HCT116 (cell line): ENCODE data around the gene KDM5A. TPM values are rescaled to one million over a fixed set of nuclear protein-coding genes. Genes with fewer than 3 reads are reported as not detected.

Experiments
- ATAC-seq: fragments of 200-7000 bp; cut with Tn5 transposase; 2 replicates; pipeline ENCODE4 v1.9.1; 2020; ENCODE audit warnings: mild to moderate bottlenecking, moderate library complexity
- BruUV-seq: library from RNA; stranded (reverse); fragments of 400-500 nt; replicated peaks from 2 replicates; lab custom pipeline; 2021; lab: Mats Ljungman, UMichigan
- CTCF ChIA-PET: fragments of 300-600 bp; sonication (Branson Sonifier 250); formaldehyde crosslinking; loops from one replicate; lab custom pipeline; 2021; ENCODE audit warnings: antibody characterized with exemption; lab: Charles Lee
- POLR2A ChIA-PET: fragments of 300-600, 350-600 bp; sonication (Branson Sonifier 250); formaldehyde crosslinking; loops from one replicate; lab custom pipeline; 2021; ENCODE audit warnings: antibody characterized with exemption; lab: Charles Lee
- RAD21 ChIA-PET, 2 experiments: fragments of 300-600 bp; sonication (Branson Sonifier 250); formaldehyde crosslinking; loops; one replicate each; lab custom pipeline; 2023; ENCODE audit warnings: low total read pairs in 2 of 2; ENCODE audit not compliant: uncharacterized antibody in 2 of 2, unreplicated experiment in 2 of 2, low non-redundant PET in 1 of 2; lab: Charles Lee
- DNase-seq: peaks from one replicate; pipeline ENCODE4 v3.0.0-alpha.2; 2010; ENCODE audit warnings: low read depth, low spot score
- H2AFZ ChIP-seq: fragments of 200-600 bp; shearing (Covaris generic), sonication (generic); 2 replicates; pipeline ENCODE4 v1.6.1; 2017; ENCODE audit warnings: low read depth, mixed run types, mixed read lengths, antibody characterized with exemption, low read length; ENCODE audit not compliant: poor library complexity, severe bottlenecking
- H3K27ac ChIP-seq: 2 replicates; pipeline ENCODE4 v1.5.1; 2012; ENCODE audit warnings: low read depth, low read length
- H3K27me3 ChIP-seq: fragments of 200-600 bp; sonication (generic); 2 replicates; pipeline ENCODE4 v1.6.1; 2016; ENCODE audit warnings: mixed run types, low read length, mixed read lengths; ENCODE audit not compliant: insufficient read depth
- H3K36me3 ChIP-seq, 2 experiments: fragments of 200-500 bp in 1 of 2; fragments of 200-600 bp in 1 of 2; sonication (Bioruptor generic) in 1 of 2; sonication (generic) in 1 of 2; 2 replicates each; pipeline versions ENCODE4 v1.5.1 to v1.6.1; 2014 to 2016; ENCODE audit warnings: low read length in 2 of 2, inconsistent platforms in 1 of 2, mixed read lengths in 1 of 2, mixed run types in 1 of 2; ENCODE audit not compliant: insufficient read depth in 2 of 2, control insufficient read depth in 1 of 2
- H3K4me1 ChIP-seq, 2 experiments: fragments of 200-600 bp in 1 of 2; sonication (generic) in 1 of 2; 2 replicates each; pipeline versions ENCODE4 v1.5.1 to v1.6.1; 2012 to 2017; ENCODE audit warnings: low read length in 2 of 2, inconsistent platforms in 1 of 2, mild to moderate bottlenecking in 1 of 2, mixed read lengths in 1 of 2, mixed run types in 1 of 2, moderate library complexity in 1 of 2; ENCODE audit not compliant: insufficient read depth in 2 of 2, control insufficient read depth in 1 of 2
- H3K4me2 ChIP-seq: fragments of 200-600 bp; sonication (generic); 2 replicates; pipeline ENCODE4 v1.6.1; 2017; ENCODE audit warnings: mixed run types, low read length, mixed read lengths
- H3K4me3 ChIP-seq, 2 experiments: fragments of 200-600 bp in 1 of 2; sonication (generic) in 1 of 2; replicated peaks in 1 of 2; 2 replicates each; pipeline ENCODE4 v1.5.1; 2011 to 2016; ENCODE audit warnings: low read length in 2 of 2, control low read depth in 1 of 2, low read depth in 1 of 2, mild to moderate bottlenecking in 1 of 2, mixed read lengths in 1 of 2, mixed run types in 1 of 2
- H3K79me2 ChIP-seq: fragments of 200-600 bp; sonication (generic); 2 replicates; pipeline ENCODE4 v1.6.1; 2017; ENCODE audit warnings: mild to moderate bottlenecking, mixed run types, low read length, moderate library complexity, mixed read lengths; ENCODE audit not compliant: insufficient read depth
- H3K9ac ChIP-seq: fragments of 200-600 bp; sonication (generic); 2 replicates; pipeline ENCODE4 v1.6.1; 2016; ENCODE audit warnings: low read length, mixed read lengths
- H3K9me2 ChIP-seq: fragments of 200-600 bp; sonication (generic), shearing (Covaris generic); 2 replicates; pipeline ENCODE4 v1.6.1; 2017; ENCODE audit warnings: mixed run types, mild to moderate bottlenecking, moderate library complexity; ENCODE audit not compliant: insufficient read depth
- H3K9me3 ChIP-seq, 2 experiments: fragments of 200-500 bp in 1 of 2; fragments of 200-600 bp in 1 of 2; sonication (Bioruptor generic) in 1 of 2; sonication (generic) in 1 of 2; 2 replicates each; pipeline ENCODE4 v1.6.1; 2014 to 2017; ENCODE audit warnings: low read length in 2 of 2, mixed read lengths in 2 of 2, inconsistent platforms in 1 of 2, low read depth in 1 of 2, mild to moderate bottlenecking in 1 of 2, mixed run types in 1 of 2, moderate library complexity in 1 of 2; ENCODE audit not compliant: control insufficient read depth in 1 of 2, insufficient read depth in 1 of 2
- H4K20me1 ChIP-seq: fragments of 200-600 bp; sonication (generic), shearing (Covaris generic); 2 replicates; pipeline ENCODE4 v1.6.1; 2017; ENCODE audit warnings: mixed run types, mild to moderate bottlenecking, moderate library complexity; ENCODE audit not compliant: insufficient read depth
- ATF3 ChIP-seq: IDR thresholded peaks from 2 replicates; pipeline ENCODE4 v1.6.1; 2012
- CBX3 ChIP-seq: IDR thresholded peaks from 2 replicates; pipeline ENCODE4 v1.6.1; 2012; ENCODE audit warnings: low read depth
- CEBPB ChIP-seq: IDR thresholded peaks from 2 replicates; pipeline ENCODE4 v1.6.1; 2012; ENCODE audit warnings: low read depth
- CTCF ChIP-seq, 3 experiments: fragments of 200-600 bp in 1 of 3; sonication (generic) in 1 of 3; IDR thresholded peaks in 2 of 3; conservative IDR thresholded peaks in 1 of 3; 2 replicates each; pipeline ENCODE4 v1.5.1; 2012 to 2017; ENCODE audit warnings: low read depth in 2 of 3, low read length in 2 of 3, antibody characterized with exemption in 1 of 3, borderline replicate concordance in 1 of 3, control low read depth in 1 of 3, mild to moderate bottlenecking in 1 of 3, mixed read lengths in 1 of 3, mixed run types in 1 of 3, moderate library complexity in 1 of 3; ENCODE audit not compliant: insufficient read depth in 1 of 3
- EGR1 ChIP-seq: IDR thresholded peaks from 2 replicates; pipeline ENCODE4 v1.6.1; 2012; ENCODE audit warnings: low read depth
- ELF1 ChIP-seq: IDR thresholded peaks from 2 replicates; pipeline ENCODE4 v1.6.1; 2012; ENCODE audit warnings: low read depth, borderline replicate concordance
- EZH2 ChIP-seq: fragments of 200-600 bp; sonication (generic); IDR thresholded peaks from 2 replicates; pipeline ENCODE4 v1.6.1; 2017; ENCODE audit warnings: antibody characterized with exemption, mixed run types
- JUND ChIP-seq: IDR thresholded peaks from 2 replicates; pipeline ENCODE4 v1.6.1; 2012
- MAX ChIP-seq: IDR thresholded peaks from 2 replicates; pipeline ENCODE4 v1.6.1; 2012
- POLR2A ChIP-seq: IDR thresholded peaks from 2 replicates; pipeline ENCODE4 v1.7.0; 2011; ENCODE audit warnings: borderline replicate concordance; ENCODE audit not compliant: insufficient read depth, insufficient read length; ENCODE audit errors: extremely low read depth
- POLR2AphosphoS5 ChIP-seq: IDR thresholded peaks from 2 replicates; pipeline ENCODE4 v1.6.1; 2011; ENCODE audit warnings: mild to moderate bottlenecking, low read depth, low read length, moderate library complexity
- RAD21 ChIP-seq: IDR thresholded peaks from 2 replicates; pipeline ENCODE4 v1.6.1; 2012; ENCODE audit warnings: low read depth, mild to moderate bottlenecking
- ZNF274 ChIP-seq: fragments of 200-500 bp; sonication (Bioruptor generic); IDR thresholded peaks from 2 replicates; pipeline ENCODE4 v1.6.1; 2014; ENCODE audit warnings: mild to moderate bottlenecking, low read depth, low read length, inconsistent platforms
- intact Hi-C: fragments of 100-400 bp; cut with micrococcal nuclease; formaldehyde crosslinking; loops from 2 replicates; pipeline ENCODE4 v1.10.0; 2022
- total RNA-seq: library from RNA; stranded (reverse); gene quantifications from one replicate; pipeline ENCODE4 v1.2.1, GENCODE V29; 2021; ENCODE audit not compliant: unreplicated experiment

The KDM5A gene
- total RNA-seq, 1 experiment from 2014 or later = 49.0 TPM

- no peak for TF ChIP-seq POLR2A
- TF ChIP-seq EGR1 = no peak
- no peak for TF ChIP-seq MAX
- TF ChIP-seq EZH2 = no peak
- TF ChIP-seq ZNF274 = no peak
- TF ChIP-seq JUND = no peak
- TF ChIP-seq ATF3 = no peak
- no peak for TF ChIP-seq RAD21
- no peak for TF ChIP-seq CTCF (IDR thresholded peaks at IDR 0.05 in 2 of 3, conservative IDR thresholded peaks at IDR 0.05 in 1 of 3; ENCODE audit: borderline replicate concordance in 1 of 3, insufficient read depth in 1 of 3, low read depth in 2 of 3, low read length in 2 of 3)
- no peak for TF ChIP-seq POLR2AphosphoS5
- TF ChIP-seq ELF1 = no peak
- no peak for TF ChIP-seq CEBPB
- TF ChIP-seq CBX3 = no peak
- Histone ChIP-seq H3K4me2 (no peak overlapping the region), H3K9me3 (no peaks in the 10 kb centered on the region), H4K20me1 (no peaks in the 10 kb centered on the region), H2AFZ (no peak overlapping the region), H3K4me3 (no peak overlapping the region), H3K4me1 (no peaks in the 10 kb centered on the region), H3K36me3 (peaks cover 14 to 17% of the 10 kb centered on the region in 2 experiments), H3K9me2 (no peaks in the 10 kb centered on the region), H3K27me3 (no peaks in the 10 kb centered on the region), H3K9ac (no peak overlapping the region), H3K27ac (no peak overlapping the region), H3K79me2 (peaks cover 11% of the 10 kb centered on the region)
- ChIA-PET POLR2A (no interaction called here), RAD21 (no interaction called here), CTCF (no interaction called here)
- ATAC-seq (no peak), DNase-seq (no peak)
- intact Hi-C loops = no loop called here
- BruUV-seq = no TSS peak
Measured at GRCh38 chr12:337039-337438, 52.1 kb downstream of the KDM5A start.
